Effector memory CD8-positive, alpha-beta T cell (primary cell): ENCODE measurements around the gene PNKP.

Experiments used
- ATAC-seq: fragments of 150-1000 bp; cut with Tn5 transposase; replicated peaks from 2 replicates; pipeline ENCODE4 v1.10.0; 2021; ENCODE audit warnings: mild to moderate bottlenecking, moderate library complexity
- DNase-seq, 3 experiments: peaks; one replicate each; pipeline ENCODE4 v3.0.0; 2021
- H3K27ac Mint-ChIP-seq, 2 donors: one replicate each; pipeline ENCODE4 v1.8.0; 2022; ENCODE audit warnings: mild to moderate bottlenecking in 2 of 2, mixed read lengths in 2 of 2, moderate library complexity in 2 of 2
- H3K27me3 Mint-ChIP-seq, 2 donors: one replicate each; pipeline ENCODE4 v1.8.0; 2022; ENCODE audit warnings: mixed read lengths in 2 of 2
- H3K36me3 Mint-ChIP-seq: one replicate; pipeline ENCODE4 v1.8.0; 2022; ENCODE audit warnings: mild to moderate bottlenecking, moderate library complexity, mixed read lengths; ENCODE audit not compliant: insufficient read depth
- H3K4me1 Mint-ChIP-seq, 2 donors: one replicate each; pipeline ENCODE4 v1.8.0; 2022; ENCODE audit warnings: low read depth in 2 of 2, mixed read lengths in 2 of 2
- H3K4me3 Mint-ChIP-seq, 2 donors: one replicate each; pipeline ENCODE4 v1.8.0; 2022; ENCODE audit warnings: mild to moderate bottlenecking in 2 of 2, mixed read lengths in 2 of 2, moderate library complexity in 2 of 2
- H3K9me3 Mint-ChIP-seq, 2 donors: one replicate each; pipeline ENCODE4 v1.8.0; 2022; ENCODE audit warnings: mixed read lengths in 2 of 2

PNKP gene

DNA sequence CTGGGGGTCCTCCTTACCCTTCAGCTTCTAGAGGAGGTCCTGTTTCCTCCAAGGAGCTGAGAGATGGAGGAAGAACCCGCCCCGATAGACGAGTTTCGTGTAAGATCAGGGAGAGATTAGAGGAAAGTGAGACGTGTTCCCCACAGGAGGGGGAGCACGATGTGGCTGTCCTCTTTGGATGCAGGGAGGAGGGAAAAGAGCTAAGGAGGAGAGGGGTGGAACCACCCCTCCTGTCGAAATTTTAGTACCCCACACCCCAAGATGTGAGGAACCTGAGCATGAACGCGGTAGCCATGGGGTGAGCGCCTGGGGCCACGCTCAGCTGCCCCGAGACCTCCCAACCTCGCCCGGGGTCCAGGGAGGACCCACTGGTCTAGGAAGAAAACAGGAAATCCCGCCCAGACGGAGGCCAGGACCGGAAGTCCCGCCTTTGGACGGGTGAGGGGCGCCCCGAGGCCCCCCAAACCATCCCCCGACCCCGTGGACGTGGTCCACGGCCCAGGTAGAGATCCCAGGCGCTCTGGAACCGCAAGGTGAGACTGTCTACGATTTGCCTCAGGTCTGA lies 8.6 kb upstream of the PNKP start:
- no peak overlapping the region for H3K27ac Mint-ChIP-seq
- DNase-seq (peak; percentile 35 to 43 (median 42)), ATAC-seq (no peak)
- peaks cover 22 to 24% of the 10 kb centered on the region in 2 donors for H3K4me1 Mint-ChIP-seq
- no peaks in the 10 kb centered on the region for H3K27me3 Mint-ChIP-seq
- H3K4me3 Mint-ChIP-seq: no peak overlapping the region
- no peaks in the 10 kb centered on the region for H3K9me3 Mint-ChIP-seq
- H3K36me3 Mint-ChIP-seq: peaks cover 16% of the 10 kb centered on the region

DNA sequence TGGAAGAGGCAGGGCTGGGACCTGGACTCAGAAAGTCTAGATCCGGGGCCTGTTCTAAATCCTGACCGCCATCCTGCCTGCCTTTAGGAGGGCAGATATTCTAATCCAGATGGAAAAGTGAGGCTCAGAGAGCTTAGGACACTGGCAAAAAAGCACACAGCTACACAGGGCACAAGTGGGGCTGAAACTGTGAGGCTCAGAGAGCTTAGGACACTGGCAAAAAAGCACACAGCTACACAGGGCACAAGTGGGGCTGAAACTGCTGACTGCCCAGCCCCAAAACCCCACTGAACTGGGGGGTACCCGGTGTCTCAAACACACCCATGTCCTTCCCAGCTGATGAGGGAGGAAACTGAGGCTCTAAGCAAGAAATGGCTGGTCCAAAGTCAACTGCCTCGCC lies 7.8 kb upstream of the PNKP start:
- Mint-ChIP-seq H3K36me3 (peaks cover 16% of the 10 kb centered on the region), H3K4me1 (peaks cover 24 to 25% of the 10 kb centered on the region in 2 donors), H3K27me3 (no peaks in the 10 kb centered on the region), H3K4me3 (no peak overlapping the region), H3K9me3 (no peaks in the 10 kb centered on the region), H3K27ac (no peak overlapping the region)
- DNase-seq (no peak), ATAC-seq (no peak)

- H3K9me3 Mint-ChIP-seq: no peaks in the 10 kb centered on the region
- no peaks in the 10 kb centered on the region for H3K27me3 Mint-ChIP-seq
- no peak for DNase-seq
- no peak overlapping the region for H3K27ac Mint-ChIP-seq
- ATAC-seq: no peak
- H3K4me1 Mint-ChIP-seq: peaks cover 25 to 27% of the 10 kb centered on the region in 2 donors
- no peak overlapping the region for H3K4me3 Mint-ChIP-seq
- peaks cover 16% of the 10 kb centered on the region for H3K36me3 Mint-ChIP-seq
These were observed 7.3 kb upstream of the PNKP start for GRCh38 chr19:49874503-49875157.

DNA sequence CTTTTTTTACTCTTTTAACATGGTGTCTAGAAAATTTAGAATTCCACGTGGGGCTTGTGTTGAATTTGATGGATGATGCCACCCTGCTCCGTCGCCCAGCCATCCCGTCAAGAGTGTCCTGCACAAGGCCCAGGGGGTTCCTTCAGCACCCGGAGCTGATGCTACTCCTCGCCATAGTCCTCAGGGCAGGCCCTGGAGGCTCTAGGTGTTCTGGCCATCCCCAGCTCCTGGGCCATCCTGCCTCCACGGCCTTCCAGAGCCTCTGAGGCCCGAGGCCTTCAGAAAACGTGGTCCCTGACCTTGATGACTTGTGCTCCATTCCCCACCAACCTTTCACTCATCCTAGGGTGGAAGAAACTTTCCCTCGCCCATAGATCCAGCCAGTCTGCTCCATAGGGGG lies 6.5 kb upstream of the PNKP start:
- H3K9me3 Mint-ChIP-seq: no peaks in the 10 kb centered on the region
- H3K4me1 Mint-ChIP-seq: peaks cover 21 to 22% of the 10 kb centered on the region in 2 donors
- H3K27ac Mint-ChIP-seq: no peak overlapping the region
- peaks cover 16% of the 10 kb centered on the region for H3K36me3 Mint-ChIP-seq
- no peak overlapping the region for H3K4me3 Mint-ChIP-seq
- H3K27me3 Mint-ChIP-seq: no peaks in the 10 kb centered on the region
- ATAC-seq (no peak), DNase-seq (no peak)

- peaks cover 16 to 19% of the 10 kb centered on the region in 2 donors for H3K4me1 Mint-ChIP-seq
- peaks cover 19% of the 10 kb centered on the region for H3K36me3 Mint-ChIP-seq
- DNase-seq (no peak), ATAC-seq (no peak)
- no peaks in the 10 kb centered on the region for H3K9me3 Mint-ChIP-seq
- H3K4me3 Mint-ChIP-seq: no peak overlapping the region
- H3K27ac Mint-ChIP-seq: no peak overlapping the region
- no peaks in the 10 kb centered on the region for H3K27me3 Mint-ChIP-seq
These were observed 5.7 kb upstream of the PNKP start for GRCh38 chr19:49873129-49873521.

GRCh38 chr19:49872245-49873128 lies 5.1 kb upstream of the PNKP start:
- DNase-seq: no peak
- H3K4me3 Mint-ChIP-seq: peak overlapping the region; percentile 43 to 56
- H3K36me3 Mint-ChIP-seq: peaks cover 26% of the 10 kb centered on the region
- ATAC-seq: no peak
- H3K9me3 Mint-ChIP-seq: no peaks in the 10 kb centered on the region
- no peak overlapping the region for H3K27ac Mint-ChIP-seq
- peaks cover 19 to 23% of the 10 kb centered on the region in 2 donors for H3K4me1 Mint-ChIP-seq
- H3K27me3 Mint-ChIP-seq: no peaks in the 10 kb centered on the region

- H3K4me1 Mint-ChIP-seq: peaks cover 29 to 30% of the 10 kb centered on the region in 2 donors
- ATAC-seq (no peak), DNase-seq (no peak)
- no peak overlapping the region for H3K27ac Mint-ChIP-seq
- H3K9me3 Mint-ChIP-seq: no peaks in the 10 kb centered on the region
- peaks cover 33% of the 10 kb centered on the region for H3K36me3 Mint-ChIP-seq
- H3K27me3 Mint-ChIP-seq: no peaks in the 10 kb centered on the region
- peak overlapping the region; percentile 43 to 56 for H3K4me3 Mint-ChIP-seq
These were observed 4.1 kb upstream of the PNKP start for GRCh38 chr19:49871349-49871985.

DNA sequence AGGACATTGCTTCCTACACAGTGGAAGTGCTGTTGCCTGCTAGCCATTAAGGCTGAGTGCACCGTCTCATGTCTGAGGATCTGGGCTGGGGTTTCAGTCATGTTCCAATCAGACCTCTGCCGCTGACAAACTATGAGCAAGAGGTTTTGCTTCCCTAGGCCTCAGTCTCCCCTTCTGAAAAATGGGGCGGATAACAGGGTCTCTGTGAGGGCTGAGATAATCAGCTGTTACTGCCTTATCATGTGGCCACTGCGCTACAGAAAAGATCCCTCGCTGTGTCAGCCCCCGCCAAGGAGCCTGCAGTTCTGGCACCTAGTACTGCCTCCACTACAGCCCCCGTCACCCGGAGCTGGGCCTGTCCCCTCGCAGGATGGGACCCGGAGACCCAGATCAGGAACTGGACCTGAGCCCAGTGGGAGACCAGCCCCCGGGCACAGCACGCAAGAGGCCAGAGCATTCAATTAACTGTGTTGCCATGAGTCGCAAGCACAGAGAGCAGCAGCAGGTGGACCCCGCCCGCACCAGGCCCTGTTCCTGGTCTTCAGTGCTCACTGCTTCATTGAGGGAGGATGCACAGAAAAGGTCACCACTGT lies 3.0 kb upstream of the PNKP start:
- Mint-ChIP-seq H3K4me3 (no peak overlapping the region), H3K4me1 (peaks cover 34 to 36% of the 10 kb centered on the region in 2 donors), H3K27ac (no peak overlapping the region), H3K27me3 (no peaks in the 10 kb centered on the region), H3K9me3 (no peaks in the 10 kb centered on the region), H3K36me3 (peaks cover 39% of the 10 kb centered on the region)
- DNase-seq: no peak
- ATAC-seq: no peak

GRCh38 chr19:49869484-49870308 lies 2.3 kb upstream of the PNKP start:
- no peaks in the 10 kb centered on the region for H3K9me3 Mint-ChIP-seq
- peak; percentile 88 for DNase-seq
- H3K27ac Mint-ChIP-seq: no peak overlapping the region
- no peaks in the 10 kb centered on the region for H3K27me3 Mint-ChIP-seq
- ATAC-seq: peak; percentile 71
- peaks cover 33 to 37% of the 10 kb centered on the region in 2 donors for H3K4me1 Mint-ChIP-seq
- H3K4me3 Mint-ChIP-seq: no peak overlapping the region
- peaks cover 45% of the 10 kb centered on the region for H3K36me3 Mint-ChIP-seq

DNA sequence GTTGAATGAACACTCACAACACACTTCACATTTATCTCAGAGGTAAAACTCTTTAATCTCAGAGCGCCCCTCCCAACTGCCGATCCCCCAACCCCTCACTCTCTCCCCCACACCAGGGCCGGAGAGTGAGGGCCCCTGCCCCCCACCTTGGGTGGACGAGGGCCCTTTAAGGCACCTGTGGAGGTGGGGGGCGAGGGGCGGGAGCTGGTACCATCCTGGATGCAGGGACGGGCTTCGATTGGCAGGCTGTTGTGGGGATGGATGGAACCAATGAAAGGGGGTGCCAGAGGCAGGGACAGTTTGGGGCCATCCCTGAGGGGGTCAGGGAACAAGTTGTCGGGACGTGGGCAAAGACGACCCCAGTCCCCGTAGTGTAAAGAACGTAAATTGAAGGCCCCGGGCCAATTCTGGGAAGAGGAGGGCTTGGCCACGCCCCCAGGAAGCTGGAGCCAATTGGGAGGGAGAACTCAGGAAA lies 1.7 kb upstream of the PNKP start:
- H3K4me1 Mint-ChIP-seq: peaks cover 33 to 37% of the 10 kb centered on the region in 2 donors

GRCh38 chr19:49864890-49865289 lies 2.5 kb downstream of the PNKP start:
- Mint-ChIP-seq H3K27me3 (no peaks in the 10 kb centered on the region), H3K4me1 (peaks cover 30 to 35% of the 10 kb centered on the region in 2 donors), H3K36me3 (peaks cover 68% of the 10 kb centered on the region), H3K9me3 (no peaks in the 10 kb centered on the region), H3K27ac (peak overlapping the region in 1 of 2 donors; percentile 79), H3K4me3 (no peak overlapping the region)
- ATAC-seq (no peak), DNase-seq (no peak)

More for the DNA sequence above, 1.7 kb upstream of the PNKP start:
- H3K4me3 Mint-ChIP-seq: no peak overlapping the region
- H3K27me3 Mint-ChIP-seq: no peaks in the 10 kb centered on the region
- H3K9me3 Mint-ChIP-seq: no peaks in the 10 kb centered on the region
- ATAC-seq: peak; percentile 2
- no peak for DNase-seq
- no peak overlapping the region for H3K27ac Mint-ChIP-seq
- H3K36me3 Mint-ChIP-seq: peaks cover 47% of the 10 kb centered on the region

DNA sequence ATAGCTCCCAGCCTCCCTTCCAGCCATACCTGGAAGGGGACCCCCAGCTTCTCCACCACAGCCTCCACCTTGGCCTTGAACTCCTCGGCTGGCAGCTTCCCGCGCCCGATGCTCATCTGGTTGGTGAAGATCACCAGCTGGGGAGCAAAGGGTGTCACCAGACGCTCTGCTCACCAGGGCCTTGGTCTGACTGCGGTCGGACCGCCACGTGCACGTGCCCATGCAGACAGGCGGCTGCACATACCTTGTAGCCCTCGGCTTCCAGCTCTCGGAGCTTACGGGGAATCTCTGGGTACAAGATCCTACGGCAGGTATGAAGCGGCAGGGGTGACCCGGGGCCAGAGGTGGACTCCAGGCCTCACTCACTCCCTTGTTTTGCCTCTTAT lies 3.4 kb downstream of the PNKP start:
- H3K9me3 Mint-ChIP-seq: no peaks in the 10 kb centered on the region
- no peaks in the 10 kb centered on the region for H3K27me3 Mint-ChIP-seq
- DNase-seq: no peak
- no peak for ATAC-seq
- peaks cover 73% of the 10 kb centered on the region for H3K36me3 Mint-ChIP-seq
- H3K27ac Mint-ChIP-seq: no peak overlapping the region
- no peak overlapping the region for H3K4me3 Mint-ChIP-seq
- H3K4me1 Mint-ChIP-seq: peaks cover 30 to 35% of the 10 kb centered on the region in 2 donors
